WTC11 (cell line): Measurements from ENCODE around the gene DLG5. TPM values are rescaled to one million over a fixed set of nuclear protein-coding genes. Genes with fewer than 3 reads are reported as not detected.

ENCODE experiments used
- ATAC-seq: fragments of 200-7000 bp; cut with Tn5 transposase; 2 replicates; pipeline ENCODE4 v1.10.0; 2021; ENCODE audit warnings: mild to moderate bottlenecking, moderate library complexity
- CTCF ChIA-PET: fragments of 300-600 bp; sonication (Branson Sonifier 250); formaldehyde crosslinking; loops from one replicate; lab custom pipeline; 2021; ENCODE audit warnings: antibody characterized with exemption; lab: Charles Lee
- POLR2A ChIA-PET: fragments of 350-600 bp; sonication (Branson Sonifier 250); formaldehyde crosslinking; loops from one replicate; lab custom pipeline; 2021; ENCODE audit warnings: antibody characterized with exemption; lab: Charles Lee
- DNase-seq: peaks from one replicate; pipeline ENCODE4 v3.0.0; 2021; ENCODE audit warnings: low spot score
- H3K27ac Mint-ChIP-seq: 2 replicates; pipeline ENCODE4 v1.8.0; 2021; ENCODE audit warnings: mixed read lengths
- H3K27me3 Mint-ChIP-seq: 2 replicates; pipeline ENCODE4 v1.8.0; 2021; ENCODE audit warnings: low read depth, mild to moderate bottlenecking, moderate library complexity, mixed read lengths
- H3K36me3 Mint-ChIP-seq: 2 replicates; pipeline ENCODE4 v1.8.0; 2021; ENCODE audit warnings: mixed read lengths
- H3K4me1 Mint-ChIP-seq: 2 replicates; pipeline ENCODE4 v1.8.0; 2022; ENCODE audit warnings: mixed read lengths
- H3K4me3 Mint-ChIP-seq: 2 replicates; pipeline ENCODE4 v1.8.0; 2021; ENCODE audit warnings: mild to moderate bottlenecking, moderate library complexity, mixed read lengths
- H3K9me3 Mint-ChIP-seq: 2 replicates; pipeline ENCODE4 v1.8.0; 2021; ENCODE audit warnings: mixed read lengths
- CREB1 ChIP-seq: sonication (generic); formaldehyde crosslinking; IDR thresholded peaks from 2 replicates; pipeline ENCODE4 v1.8.0; 2023; ENCODE audit warnings: mild to moderate bottlenecking, missing genetic modification reagents
- CREM ChIP-seq: sonication (generic); formaldehyde crosslinking; IDR thresholded peaks from 2 replicates; pipeline ENCODE4 v1.8.1; 2022; ENCODE audit warnings: mild to moderate bottlenecking, missing genetic modification reagents, moderate library complexity
- ELF4 ChIP-seq: sonication (generic); formaldehyde crosslinking; IDR thresholded peaks from 2 replicates; pipeline ENCODE4 v1.8.1; 2022; ENCODE audit warnings: low read depth, mild to moderate bottlenecking, moderate library complexity, missing genetic modification reagents
- HMGA2 ChIP-seq: fragments of 250-450 bp; sonication (Bioruptor Pico); IDR thresholded peaks from 2 replicates; pipeline ENCODE4 v1.4.0; 2021; ENCODE audit warnings: mild to moderate bottlenecking, moderate library complexity
- KAT7 ChIP-seq: sonication (generic); formaldehyde crosslinking; IDR thresholded peaks from 2 replicates; pipeline ENCODE4 v1.8.1; 2023; ENCODE audit warnings: missing genetic modification reagents, mild to moderate bottlenecking, borderline replicate concordance
- MYBL2 ChIP-seq: sonication (generic); formaldehyde crosslinking; IDR thresholded peaks from 2 replicates; pipeline ENCODE4 v1.8.1; 2023; ENCODE audit warnings: mild to moderate bottlenecking, moderate library complexity, missing genetic modification reagents
- NR2C2 ChIP-seq: sonication (generic); formaldehyde crosslinking; IDR thresholded peaks from 2 replicates; pipeline ENCODE4 v1.8.0; 2022; ENCODE audit warnings: mild to moderate bottlenecking, missing genetic modification reagents
- RELA ChIP-seq: sonication (generic); formaldehyde crosslinking; IDR thresholded peaks from 2 replicates; pipeline ENCODE4 v1.8.1; 2022; ENCODE audit warnings: missing genetic modification reagents, mild to moderate bottlenecking, borderline replicate concordance
- ZNF219 ChIP-seq: sonication (generic); formaldehyde crosslinking; IDR thresholded peaks from 2 replicates; pipeline ENCODE4 v1.8.0; 2023; ENCODE audit warnings: missing genetic modification reagents, mild to moderate bottlenecking, borderline replicate concordance
- ZNF263 ChIP-seq: sonication (generic); formaldehyde crosslinking; IDR thresholded peaks from 2 replicates; pipeline ENCODE4 v1.8.1; 2022; ENCODE audit warnings: low read depth, mild to moderate bottlenecking, moderate library complexity, missing genetic modification reagents
- ZNF396 ChIP-seq: fragments of 250-450 bp; sonication (Bioruptor Pico); IDR thresholded peaks from 2 replicates; pipeline ENCODE4 v1.8.0; 2021; ENCODE audit warnings: mild to moderate bottlenecking, moderate library complexity, borderline replicate concordance
- ZNF416 ChIP-seq: fragments of 250-450 bp; sonication (Bioruptor Pico); IDR thresholded peaks from 2 replicates; pipeline ENCODE4 v1.9.0; 2021; ENCODE audit warnings: mild to moderate bottlenecking, inconsistent platforms
- ZNF671 ChIP-seq: fragments of 250-450 bp; sonication (Bioruptor Pico); IDR thresholded peaks from 2 replicates; pipeline ENCODE4 v1.8.0; 2021; ENCODE audit warnings: mild to moderate bottlenecking
- total RNA-seq: library from RNA; stranded (reverse); gene quantifications from 3 replicates; pipeline ENCODE4 v1.2.3, GENCODE V29; 2021
- TF ChIP-seq, protein P1 (sequence below): fragments of 200-600 bp; IDR thresholded peaks from 2 replicates; pipeline ENCODE4 v1.8.0; 2022; ENCODE audit warnings: antibody characterized with exemption
- TF ChIP-seq, protein P2 (sequence below): sonication (generic); formaldehyde crosslinking; conservative IDR thresholded peaks from 2 replicates; pipeline ENCODE4 v1.8.1; 2023; ENCODE audit warnings: mild to moderate bottlenecking, low read depth, missing genetic modification reagents, moderate library complexity
- TF ChIP-seq, protein P3 (sequence below): sonication (generic); formaldehyde crosslinking; IDR thresholded peaks from 2 replicates; pipeline ENCODE4 v1.8.1; 2023; ENCODE audit warnings: mild to moderate bottlenecking, missing genetic modification reagents, moderate library complexity

The DLG5 gene
- total RNA-seq, 1 experiment from 2014 or later = 65.5 TPM

DNA sequence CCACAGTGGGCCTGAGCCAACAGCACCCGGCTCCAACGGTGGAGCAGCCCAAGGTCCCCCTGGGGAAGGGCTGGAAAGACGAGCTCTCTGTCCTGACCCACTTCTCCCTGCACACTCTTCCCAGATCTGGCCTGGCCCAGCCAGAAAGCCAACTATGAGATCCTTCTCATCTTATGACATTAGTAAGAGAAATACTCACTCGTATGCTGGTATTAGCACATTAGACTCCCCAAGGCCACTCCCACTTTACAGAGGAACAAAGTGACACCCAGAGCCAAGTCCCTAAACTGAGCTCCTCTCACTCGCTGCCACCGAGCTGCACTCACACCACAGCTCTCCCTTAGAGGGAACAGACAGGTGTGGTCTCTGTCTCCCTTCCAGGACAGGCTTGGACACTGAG, 24.8 kb downstream of the DLG5 start:
- CTCF ChIA-PET = interaction anchor here (1.2 to 4.0 kb wide), 3 partner anchors 12 to 73 kb away, joined by 3 to 29 read pairs (median 7); no protein-coding TSS in a partner anchor
- no peak for ATAC-seq
- TF ChIP-seq, protein P1, sequence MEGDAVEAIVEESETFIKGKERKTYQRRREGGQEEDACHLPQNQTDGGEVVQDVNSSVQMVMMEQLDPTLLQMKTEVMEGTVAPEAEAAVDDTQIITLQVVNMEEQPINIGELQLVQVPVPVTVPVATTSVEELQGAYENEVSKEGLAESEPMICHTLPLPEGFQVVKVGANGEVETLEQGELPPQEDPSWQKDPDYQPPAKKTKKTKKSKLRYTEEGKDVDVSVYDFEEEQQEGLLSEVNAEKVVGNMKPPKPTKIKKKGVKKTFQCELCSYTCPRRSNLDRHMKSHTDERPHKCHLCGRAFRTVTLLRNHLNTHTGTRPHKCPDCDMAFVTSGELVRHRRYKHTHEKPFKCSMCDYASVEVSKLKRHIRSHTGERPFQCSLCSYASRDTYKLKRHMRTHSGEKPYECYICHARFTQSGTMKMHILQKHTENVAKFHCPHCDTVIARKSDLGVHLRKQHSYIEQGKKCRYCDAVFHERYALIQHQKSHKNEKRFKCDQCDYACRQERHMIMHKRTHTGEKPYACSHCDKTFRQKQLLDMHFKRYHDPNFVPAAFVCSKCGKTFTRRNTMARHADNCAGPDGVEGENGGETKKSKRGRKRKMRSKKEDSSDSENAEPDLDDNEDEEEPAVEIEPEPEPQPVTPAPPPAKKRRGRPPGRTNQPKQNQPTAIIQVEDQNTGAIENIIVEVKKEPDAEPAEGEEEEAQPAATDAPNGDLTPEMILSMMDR = no peak
- TF ChIP-seq ELF4 (no peak), CREM (CRISPR knock-in tag) (no peak), NR2C2 (CRISPR knock-in tag) (no peak), ZNF396 (CRISPR knock-in tag) (no peak), ZNF263 (CRISPR knock-in tag) (no peak), CREB1 (CRISPR knock-in tag) (no peak), HMGA2 (CRISPR knock-in tag) (no peak), MYBL2 (CRISPR knock-in tag) (no peak), ZNF671 (CRISPR knock-in tag) (no peak), ZNF219 (CRISPR knock-in tag) (no peak)
- TF ChIP-seq, protein P2, sequence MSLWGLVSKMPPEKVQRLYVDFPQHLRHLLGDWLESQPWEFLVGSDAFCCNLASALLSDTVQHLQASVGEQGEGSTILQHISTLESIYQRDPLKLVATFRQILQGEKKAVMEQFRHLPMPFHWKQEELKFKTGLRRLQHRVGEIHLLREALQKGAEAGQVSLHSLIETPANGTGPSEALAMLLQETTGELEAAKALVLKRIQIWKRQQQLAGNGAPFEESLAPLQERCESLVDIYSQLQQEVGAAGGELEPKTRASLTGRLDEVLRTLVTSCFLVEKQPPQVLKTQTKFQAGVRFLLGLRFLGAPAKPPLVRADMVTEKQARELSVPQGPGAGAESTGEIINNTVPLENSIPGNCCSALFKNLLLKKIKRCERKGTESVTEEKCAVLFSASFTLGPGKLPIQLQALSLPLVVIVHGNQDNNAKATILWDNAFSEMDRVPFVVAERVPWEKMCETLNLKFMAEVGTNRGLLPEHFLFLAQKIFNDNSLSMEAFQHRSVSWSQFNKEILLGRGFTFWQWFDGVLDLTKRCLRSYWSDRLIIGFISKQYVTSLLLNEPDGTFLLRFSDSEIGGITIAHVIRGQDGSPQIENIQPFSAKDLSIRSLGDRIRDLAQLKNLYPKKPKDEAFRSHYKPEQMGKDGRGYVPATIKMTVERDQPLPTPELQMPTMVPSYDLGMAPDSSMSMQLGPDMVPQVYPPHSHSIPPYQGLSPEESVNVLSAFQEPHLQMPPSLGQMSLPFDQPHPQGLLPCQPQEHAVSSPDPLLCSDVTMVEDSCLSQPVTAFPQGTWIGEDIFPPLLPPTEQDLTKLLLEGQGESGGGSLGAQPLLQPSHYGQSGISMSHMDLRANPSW (CRISPR knock-in tag) = no peak
- TF ChIP-seq, protein P3, sequence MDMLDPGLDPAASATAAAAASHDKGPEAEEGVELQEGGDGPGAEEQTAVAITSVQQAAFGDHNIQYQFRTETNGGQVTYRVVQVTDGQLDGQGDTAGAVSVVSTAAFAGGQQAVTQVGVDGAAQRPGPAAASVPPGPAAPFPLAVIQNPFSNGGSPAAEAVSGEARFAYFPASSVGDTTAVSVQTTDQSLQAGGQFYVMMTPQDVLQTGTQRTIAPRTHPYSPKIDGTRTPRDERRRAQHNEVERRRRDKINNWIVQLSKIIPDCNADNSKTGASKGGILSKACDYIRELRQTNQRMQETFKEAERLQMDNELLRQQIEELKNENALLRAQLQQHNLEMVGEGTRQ (CRISPR knock-in tag) = no peak
- no peaks in the 10 kb centered on the region for H3K36me3 Mint-ChIP-seq
- POLR2A ChIA-PET = no interaction called here
- no peak overlapping the region for H3K4me3 Mint-ChIP-seq
- H3K9me3 Mint-ChIP-seq = no peaks in the 10 kb centered on the region
- no peaks in the 10 kb centered on the region for H3K27me3 Mint-ChIP-seq
- DNase-seq = no peak
- H3K27ac Mint-ChIP-seq = peak overlapping the region; percentile 85
- peaks cover 40% of the 10 kb centered on the region for H3K4me1 Mint-ChIP-seq

DNA sequence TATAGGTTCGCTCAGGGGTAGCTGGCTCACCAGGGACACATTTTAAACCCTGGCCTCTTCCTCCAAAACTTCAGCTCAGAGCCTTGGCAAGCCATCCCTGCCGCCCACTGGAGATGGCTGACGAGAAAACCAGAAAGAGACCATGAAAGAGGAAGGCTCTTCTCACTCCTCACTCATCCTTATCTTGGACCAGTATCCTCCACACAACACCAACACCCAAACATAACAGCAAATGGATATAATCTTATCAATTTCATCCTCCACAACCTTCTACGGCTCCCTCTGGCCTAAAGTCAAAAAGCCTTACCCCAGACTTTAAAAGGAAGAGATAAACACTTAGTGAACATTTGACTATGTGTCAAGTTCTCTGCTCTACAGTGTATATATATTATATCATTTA, 26.9 kb downstream of the DLG5 start:
- H3K4me3 Mint-ChIP-seq = no peak overlapping the region
- peaks cover 41% of the 10 kb centered on the region for H3K4me1 Mint-ChIP-seq
- ChIA-PET CTCF (interaction anchor here (1.8 to 2.2 kb wide), 3 partner anchors 10 to 75 kb away, joined by 9 to 17 read pairs (median 10); no protein-coding TSS in a partner anchor), POLR2A (no interaction called here)
- H3K27ac Mint-ChIP-seq = peak overlapping the region; percentile 91
- H3K9me3 Mint-ChIP-seq = no peaks in the 10 kb centered on the region
- H3K36me3 Mint-ChIP-seq = no peaks in the 10 kb centered on the region
- no peak for ATAC-seq
- H3K27me3 Mint-ChIP-seq = no peaks in the 10 kb centered on the region
- TF ChIP-seq ZNF416 (CRISPR knock-in tag) (no peak), ZNF219 (CRISPR knock-in tag) (no peak)
- TF ChIP-seq, all 79 proteins: peak for 0
- no peak for DNase-seq

DNA sequence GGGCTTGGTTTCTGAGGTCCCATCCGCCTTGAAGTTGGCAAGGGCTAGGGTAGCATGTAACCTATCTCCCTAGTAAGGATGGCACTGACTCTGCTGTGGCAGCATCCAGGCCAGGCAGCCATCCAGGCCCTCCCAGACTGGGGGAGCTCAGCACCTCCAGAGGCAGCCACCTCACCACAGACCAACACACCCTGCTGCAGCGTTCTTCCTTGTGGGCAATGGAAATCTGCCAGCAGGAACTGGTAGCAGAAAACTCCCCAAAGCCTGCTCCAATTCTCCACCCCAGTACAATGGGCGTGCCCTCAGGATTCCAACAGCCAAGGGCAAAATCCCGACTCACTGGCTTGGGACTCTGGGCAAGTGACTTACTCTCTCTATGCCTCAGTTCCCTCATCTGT, 27.5 kb downstream of the DLG5 start:
- Mint-ChIP-seq H3K4me1 (peaks cover 47% of the 10 kb centered on the region), H3K4me3 (no peak overlapping the region), H3K9me3 (no peaks in the 10 kb centered on the region), H3K36me3 (no peaks in the 10 kb centered on the region), H3K27ac (peak overlapping the region; percentile 91), H3K27me3 (no peaks in the 10 kb centered on the region)
- ATAC-seq (peak; percentile 12), DNase-seq (no peak)
- POLR2A ChIA-PET = no interaction called here
- TF ChIP-seq RELA (0 out of 2 replicates have a peak, but pooled peaks have one; percentile 6), KAT7 (CRISPR knock-in tag) (no peak)
- CTCF ChIA-PET = interaction anchor here (0.7 to 2.2 kb wide), 5 partner anchors 9 to 75 kb away, joined by 3 to 17 read pairs (median 9); no protein-coding TSS in a partner anchor
